Skin epidermis (tissue), 12 donors: Measurements from ENCODE around the gene LCA5.
"Not testable (repeated sequence)": the region's sequence is repeated elsewhere in the genome, so short reads cannot be mapped to it uniquely, and the experiment has no call there.

ENCODE experiments used
- H3K27ac ChIP-seq, 21 experiments: fragments of 200-600 bp; sonication (generic) in 11 of 21; one replicate each; pipeline ENCODE4 v1.5.0; 2020; ENCODE audit warnings: mild to moderate bottlenecking in 3 of 21, inconsistent platforms in 2 of 21, moderate library complexity in 2 of 21
- H3K4me3 ChIP-seq, 7 experiments: fragments of 200-600 bp; sonication (generic) in 2 of 7; one replicate each; pipeline ENCODE4 v1.5.0; 2020; ENCODE audit warnings: inconsistent platforms in 2 of 7, mild to moderate bottlenecking in 2 of 7, moderate library complexity in 1 of 7

The LCA5 gene

GRCh38 chr6:79543411-79543810, 6.2 kb upstream of the LCA5 start:
- no peak overlapping the region for H3K27ac ChIP-seq
- no peak overlapping the region for H3K4me3 ChIP-seq

GRCh38 chr6:79538106-79538971, 1.1 kb upstream of the LCA5 start:
- Histone ChIP-seq H3K27ac (peak overlapping the region in 17 of 21 experiments; percentile 11 to 90 (median 69)), H3K4me3 (peak overlapping the region; percentile 60 to 82 (median 63))

- Histone ChIP-seq H3K27ac (peak overlapping the region in 19 of 21 experiments; percentile 37 to 90 (median 78)), H3K4me3 (peak overlapping the region; percentile 60 to 82 (median 63))
Observed at GRCh38 chr6:79536585-79536953, 661 bp downstream of the LCA5 start.

- H3K4me3 ChIP-seq, H3K27ac ChIP-seq: not testable (repeated sequence)
Observed at GRCh38 chr6:79529567-79529966, 7.7 kb downstream of the LCA5 start.

GRCh38 chr6:79526897-79527296, 10.3 kb downstream of the LCA5 start:
- no peak overlapping the region for H3K27ac ChIP-seq

GRCh38 chr6:79525272-79526100, 11.7 kb downstream of the LCA5 start:
- no peak overlapping the region for H3K4me3 ChIP-seq
- no peak overlapping the region for H3K27ac ChIP-seq

More at GRCh38 chr6:79526897-79527296, 10.3 kb downstream of the LCA5 start:
- H3K4me3 ChIP-seq = no peak overlapping the region

- Histone ChIP-seq H3K27ac (no peak overlapping the region), H3K4me3 (no peak overlapping the region)
Observed at GRCh38 chr6:79524065-79524464, 13.2 kb downstream of the LCA5 start.

- no peak overlapping the region for H3K27ac ChIP-seq
Observed at GRCh38 chr6:79522609-79523008, 14.6 kb downstream of the LCA5 start.

GRCh38 chr6:79520534-79520933, 16.7 kb downstream of the LCA5 start:
- Histone ChIP-seq H3K27ac (no peak overlapping the region), H3K4me3 (no peak overlapping the region)

More at GRCh38 chr6:79522609-79523008, 14.6 kb downstream of the LCA5 start:
- no peak overlapping the region for H3K4me3 ChIP-seq

GRCh38 chr6:79518842-79519241, 18.4 kb downstream of the LCA5 start:
- Histone ChIP-seq H3K27ac (no peak overlapping the region), H3K4me3 (no peak overlapping the region)

- H3K27ac ChIP-seq = no peak overlapping the region
- no peak overlapping the region for H3K4me3 ChIP-seq
Observed at GRCh38 chr6:79515436-79515835, 21.8 kb downstream of the LCA5 start.

- Histone ChIP-seq H3K27ac (no peak overlapping the region), H3K4me3 (no peak overlapping the region)
Observed at GRCh38 chr6:79513111-79513510, 24.1 kb downstream of the LCA5 start.

GRCh38 chr6:79512014-79512413, 25.2 kb downstream of the LCA5 start:
- H3K4me3 ChIP-seq = no peak overlapping the region
- H3K27ac ChIP-seq = no peak overlapping the region

GRCh38 chr6:79510707-79511106, 26.5 kb downstream of the LCA5 start:
- H3K4me3 ChIP-seq = no peak overlapping the region
- no peak overlapping the region for H3K27ac ChIP-seq

GRCh38 chr6:79506251-79506650, 31.0 kb downstream of the LCA5 start:
- Histone ChIP-seq H3K4me3 (no peak overlapping the region), H3K27ac (no peak overlapping the region)

- no peak overlapping the region for H3K4me3 ChIP-seq
- H3K27ac ChIP-seq = no peak overlapping the region
Observed at GRCh38 chr6:79504372-79504771, 32.9 kb downstream of the LCA5 start.

- no peak overlapping the region for H3K27ac ChIP-seq
- H3K4me3 ChIP-seq = no peak overlapping the region
Observed at GRCh38 chr6:79498842-79499241, 38.4 kb downstream of the LCA5 start.

GRCh38 chr6:79495246-79495645, 42.0 kb downstream of the LCA5 start:
- no peak overlapping the region for H3K4me3 ChIP-seq
- H3K27ac ChIP-seq = no peak overlapping the region

GRCh38 chr6:79494841-79495240, 42.4 kb downstream of the LCA5 start:
- Histone ChIP-seq H3K4me3 (no peak overlapping the region), H3K27ac (no peak overlapping the region)

- H3K4me3 ChIP-seq = no peak overlapping the region
- H3K27ac ChIP-seq = no peak overlapping the region
Observed at GRCh38 chr6:79470728-79471127, 66.5 kb downstream of the LCA5 start.
